CD4-positive, alpha-beta T cell treated with Interleukin-2 at 100 ng/mL for 4 hours (primary cell): Measurements from ENCODE around the gene WNT8B.
A peak's percentile ranks its signal among the peaks of the same experiment; 100 is the strongest.

ENCODE experiments used
- DNase-seq: peaks from one replicate; pipeline ENCODE4 v3.0.0-alpha.2; 2020; ENCODE audit warnings: low spot score

WNT8B gene

DNA sequence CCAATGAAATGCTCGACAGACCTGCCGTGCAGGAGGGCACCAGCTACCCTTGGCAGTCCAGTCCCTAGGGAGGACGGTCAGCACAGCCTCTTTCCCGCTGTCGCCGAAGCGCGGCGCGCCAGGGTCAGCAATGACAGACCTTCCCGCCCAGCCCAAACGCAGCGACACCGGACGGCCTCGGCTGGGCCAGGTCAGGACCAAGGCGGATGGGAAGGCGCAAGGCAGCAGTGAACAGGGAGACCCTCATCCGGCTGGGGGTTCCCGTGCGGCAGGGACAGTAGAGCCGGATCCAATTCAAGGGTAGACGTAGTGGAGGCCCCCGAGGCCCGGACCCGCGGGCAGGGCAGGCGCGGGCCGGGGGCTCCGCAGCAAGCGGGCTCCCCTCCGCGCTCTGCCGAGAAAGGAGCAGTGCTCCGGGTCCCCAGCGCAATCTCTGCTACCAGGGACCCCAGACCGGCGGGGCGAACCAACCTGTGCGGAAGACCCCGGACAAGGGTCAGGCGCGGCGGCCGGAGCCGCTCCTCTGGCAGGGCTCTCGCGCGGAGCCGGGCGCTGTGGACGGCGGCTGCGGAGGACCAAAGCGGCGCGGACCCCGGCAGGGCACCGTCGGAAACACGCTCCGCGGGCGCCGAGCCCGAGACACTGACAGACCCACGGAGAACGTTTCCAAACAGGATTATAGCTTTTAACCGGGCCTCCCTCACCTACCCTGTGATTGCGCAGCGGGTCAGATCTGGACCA, 56.7 kb downstream of the WNT8B start, which contains the start of gene SEC31B:
Gene SEC31B, minus strand, starts transcription at position 551 of the 741 bp plus-strand sequence. CDS start 2,909 bp downstream, outside the sequence.
- no peak for DNase-seq

DNA sequence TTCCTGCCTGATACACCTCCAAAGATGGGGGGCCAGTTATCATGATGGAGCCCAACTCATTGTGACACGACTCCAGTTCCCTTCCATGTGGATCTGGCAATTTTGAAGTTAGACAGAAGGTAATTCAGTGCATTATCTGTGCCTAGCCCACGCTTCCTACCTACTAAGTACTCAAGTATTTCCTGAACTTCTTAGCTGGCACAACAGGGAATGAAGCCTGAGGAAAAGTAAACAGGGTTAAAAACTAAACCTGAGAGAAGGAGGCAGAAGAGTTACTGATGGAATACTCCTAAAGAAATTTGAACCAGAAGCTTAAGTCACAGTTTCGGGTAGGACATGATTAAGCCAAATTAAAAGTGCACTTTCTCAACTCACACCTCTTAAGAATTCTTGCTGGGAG, 58.0 kb downstream of the WNT8B start:
- no peak for DNase-seq

DNA sequence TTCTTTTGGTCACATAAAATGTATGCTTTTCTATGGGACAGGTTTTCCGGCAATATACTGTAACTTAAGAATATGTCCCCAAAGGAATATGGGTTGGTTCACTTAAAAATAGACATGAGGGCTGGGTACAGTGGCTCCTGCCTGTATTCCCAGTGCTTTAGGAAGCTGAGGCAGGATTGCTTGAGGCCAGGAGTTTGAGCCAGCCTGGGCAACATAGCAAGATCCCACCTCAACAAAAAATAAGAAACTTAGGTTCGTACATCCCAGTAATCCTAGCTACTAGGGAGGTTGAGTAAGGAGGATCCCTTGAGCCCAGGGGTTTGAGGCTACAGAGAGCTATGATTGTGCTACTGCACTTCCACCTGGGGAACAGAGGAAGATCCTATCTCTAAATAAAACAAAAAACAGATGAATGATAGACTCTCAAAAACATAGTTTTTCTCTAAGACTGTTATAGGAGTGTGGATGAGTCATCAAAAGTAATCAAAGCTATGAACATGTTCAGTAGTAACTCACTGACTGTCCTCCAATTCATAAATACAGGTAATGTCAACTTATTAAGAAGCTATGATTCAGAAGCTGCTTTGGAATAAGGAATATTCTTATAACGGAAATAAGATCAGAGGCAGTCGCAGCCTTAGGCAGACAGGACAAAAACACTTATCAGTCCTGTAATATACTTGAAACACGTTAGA, 59.4 kb downstream of the WNT8B start:
- no peak for DNase-seq

DNA sequence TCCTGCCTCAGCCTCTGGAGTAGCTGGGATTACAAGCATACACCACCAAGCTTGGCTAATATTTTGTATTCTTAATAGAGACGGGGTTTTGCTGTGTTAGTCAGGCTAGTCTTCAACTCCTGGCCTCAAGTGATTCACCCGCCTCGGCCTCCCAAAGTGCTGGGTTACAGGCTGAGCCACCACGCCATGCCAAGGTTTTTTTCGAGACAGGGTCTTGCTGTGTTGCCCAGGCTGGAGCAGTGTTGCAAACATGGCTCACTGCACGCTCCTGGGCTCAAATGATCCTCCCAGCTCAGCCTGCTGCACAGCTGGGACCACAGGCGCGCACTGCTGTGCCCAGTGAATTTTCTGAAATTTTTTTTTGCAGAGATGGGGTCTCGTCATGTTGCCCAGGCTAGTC, 60.1 kb downstream of the WNT8B start:
- DNase-seq, result no peak

DNA sequence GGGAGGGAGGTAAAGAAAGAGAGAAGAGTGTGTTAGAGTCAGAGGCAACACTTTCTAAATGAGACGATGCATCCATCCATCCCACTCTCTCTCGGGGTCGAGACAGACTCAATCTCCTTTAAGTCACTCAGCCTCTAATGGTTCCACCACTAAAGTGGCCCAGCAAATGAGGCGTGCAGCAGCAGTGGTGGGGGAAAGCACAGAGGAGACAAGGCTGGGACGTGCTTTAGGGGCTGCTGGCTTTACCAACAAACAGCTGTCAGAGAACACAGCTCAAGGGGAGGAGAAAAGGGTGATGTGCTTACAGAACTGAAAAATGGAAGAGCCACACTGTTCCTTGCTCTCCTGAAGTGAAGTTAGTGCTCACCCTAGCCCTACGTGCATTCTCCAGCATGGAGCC, 61.4 kb downstream of the WNT8B start:
- no peak for DNase-seq

DNA sequence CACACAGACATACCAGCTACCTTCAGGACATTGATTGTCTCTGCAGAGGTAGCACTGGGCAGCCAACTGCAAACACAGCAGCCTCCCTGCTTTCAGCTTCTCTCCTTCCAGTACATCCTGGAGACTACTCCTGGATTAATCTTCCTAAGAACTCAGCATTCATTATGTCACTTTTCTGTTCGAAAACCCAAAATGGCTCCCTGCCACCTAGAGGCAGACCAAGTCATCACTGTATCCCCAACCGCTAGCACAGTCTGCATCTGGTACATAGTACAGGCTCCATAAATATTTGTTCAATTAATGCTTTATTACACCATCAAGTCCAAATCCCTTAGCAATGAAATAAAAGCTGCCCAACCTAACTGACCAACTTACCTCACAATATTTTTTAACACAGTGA, 61.8 kb downstream of the WNT8B start:
- no peak for DNase-seq

DNA sequence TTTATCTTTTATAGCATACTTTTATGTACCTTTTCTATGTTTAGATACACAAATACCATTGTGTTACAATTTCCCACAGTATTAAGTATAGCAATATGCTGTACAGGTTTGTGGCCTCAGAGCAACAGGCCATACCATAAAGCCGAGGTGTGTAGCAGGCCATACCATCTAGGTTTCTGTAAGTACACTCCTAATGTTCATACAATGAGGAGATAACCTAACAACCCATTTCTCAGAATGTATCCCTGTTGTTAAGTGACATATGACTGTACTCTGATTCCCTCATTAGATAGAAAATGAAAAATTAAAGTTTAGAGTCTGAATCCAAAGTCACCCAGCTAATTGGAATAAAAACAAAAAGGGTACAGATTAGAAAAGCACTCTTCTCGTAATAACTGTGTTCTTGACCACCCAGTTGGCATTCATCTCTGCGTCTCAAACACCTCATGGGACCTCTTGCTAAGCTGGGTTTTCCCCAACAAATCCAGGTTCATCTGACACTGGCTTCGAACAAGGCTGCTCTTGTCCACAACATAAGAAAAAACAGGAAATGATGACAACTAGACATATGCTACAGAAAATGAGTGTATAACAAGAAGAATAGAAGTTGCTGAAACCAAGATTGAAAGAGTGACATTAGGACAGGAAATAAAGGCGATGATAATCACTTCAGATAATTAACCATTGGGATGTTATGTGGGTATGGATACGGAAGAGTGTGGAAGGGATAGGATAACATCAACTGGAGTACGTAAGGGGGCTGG, 65.5 kb downstream of the WNT8B start:
- peak; percentile 47 for DNase-seq

DNA sequence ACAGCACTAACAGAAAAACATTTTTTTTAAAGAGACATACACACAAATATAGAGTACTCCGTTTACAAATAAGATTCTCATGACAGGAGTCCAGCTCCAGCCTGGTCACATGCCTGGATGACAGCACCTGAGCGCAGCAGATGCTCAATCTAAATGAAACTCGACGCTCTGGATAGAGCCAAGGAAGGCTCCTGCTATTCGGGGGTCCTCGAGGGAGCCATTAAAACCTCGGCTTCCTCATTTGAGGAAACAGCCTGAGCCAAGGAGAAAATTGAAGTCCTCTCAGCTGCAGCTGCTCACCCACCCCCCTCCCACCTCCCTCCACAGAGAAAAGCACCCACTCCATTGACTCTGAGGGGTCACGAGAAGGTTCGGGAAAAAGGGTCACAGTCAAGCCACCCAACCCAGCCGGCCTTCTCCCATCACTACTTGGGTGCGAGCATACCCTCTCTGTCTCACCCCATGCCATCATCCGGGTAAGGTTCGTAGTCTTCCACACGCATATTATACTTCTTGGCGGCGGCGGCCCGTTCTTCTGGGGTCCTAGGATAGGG, 66.2 kb downstream of the WNT8B start:
- no peak for DNase-seq

DNA sequence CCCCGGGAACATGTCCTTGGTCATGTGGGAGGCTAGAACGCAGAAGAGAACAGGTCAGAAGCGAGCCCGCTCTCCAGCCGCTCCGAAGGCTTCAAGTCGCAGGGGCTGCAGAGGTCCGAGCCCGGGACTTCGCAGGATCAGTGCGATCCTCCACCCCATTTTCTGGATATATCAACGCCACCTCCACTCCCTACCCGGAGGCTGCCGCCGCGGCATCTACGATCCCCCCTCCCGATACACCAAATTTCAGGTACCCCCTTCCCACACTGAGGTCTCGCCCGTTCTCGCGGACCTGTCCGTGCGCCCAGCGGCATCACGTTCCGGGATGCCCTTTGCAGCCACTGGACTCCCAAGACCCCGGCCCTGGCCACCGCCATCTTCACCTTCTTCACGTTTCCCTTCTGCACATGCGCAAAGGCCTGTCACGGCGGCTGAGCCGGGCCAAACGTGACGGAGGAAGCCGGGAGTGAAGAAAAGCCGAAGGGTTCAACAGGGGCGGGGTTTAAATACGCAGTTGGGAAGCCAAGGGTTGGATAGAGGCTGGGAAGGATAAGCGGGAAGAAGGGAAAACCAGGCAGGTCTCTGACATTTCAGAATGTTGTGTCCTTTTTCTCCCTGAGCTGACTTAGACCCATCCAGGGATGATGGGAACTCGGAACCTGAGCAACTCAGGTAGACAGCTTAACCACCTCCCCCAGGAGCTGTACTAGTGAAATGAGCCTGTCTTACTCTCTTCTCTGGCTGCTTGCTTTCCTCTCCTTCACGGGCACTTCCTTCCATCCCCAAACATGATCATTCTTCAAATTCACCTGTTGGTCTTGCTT, 66.9 kb downstream of the WNT8B start, which contains the start of gene NDUFB8:
Gene NDUFB8, minus strand, starts transcription at position 397 of the 824 bp plus-strand sequence. Its CDS starts 20 bp downstream, at position 377.
- peak; percentile 90 for DNase-seq

DNA sequence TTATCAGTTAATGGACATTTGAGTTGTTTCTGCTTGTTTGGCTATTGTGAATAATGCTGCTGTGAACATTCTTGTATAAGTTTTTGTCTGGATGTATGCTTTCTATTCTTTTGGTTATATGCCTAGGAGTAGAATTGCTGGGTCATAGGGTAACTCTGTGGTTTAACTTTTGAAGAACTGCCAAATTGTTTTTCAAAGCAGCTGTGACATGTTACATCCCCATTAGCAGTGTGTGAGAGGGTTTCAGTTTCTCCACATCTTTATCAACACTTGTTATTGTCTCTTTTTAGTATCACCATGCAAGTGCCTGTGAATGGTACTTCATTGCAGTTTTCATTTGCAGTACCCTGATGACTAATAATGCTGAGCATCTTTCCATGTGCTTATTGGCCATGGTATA, 69.0 kb downstream of the WNT8B start:
- no peak for DNase-seq
